Superior temporal gyrus (tissue), 1 donor: ENCODE data around the gene ZNF621.

Source experiments
- DNase-seq: peaks from one replicate; pipeline ENCODE4 v3.0.0-alpha.2; 2016; ENCODE audit errors: extremely low spot score

ZNF621 gene

DNA sequence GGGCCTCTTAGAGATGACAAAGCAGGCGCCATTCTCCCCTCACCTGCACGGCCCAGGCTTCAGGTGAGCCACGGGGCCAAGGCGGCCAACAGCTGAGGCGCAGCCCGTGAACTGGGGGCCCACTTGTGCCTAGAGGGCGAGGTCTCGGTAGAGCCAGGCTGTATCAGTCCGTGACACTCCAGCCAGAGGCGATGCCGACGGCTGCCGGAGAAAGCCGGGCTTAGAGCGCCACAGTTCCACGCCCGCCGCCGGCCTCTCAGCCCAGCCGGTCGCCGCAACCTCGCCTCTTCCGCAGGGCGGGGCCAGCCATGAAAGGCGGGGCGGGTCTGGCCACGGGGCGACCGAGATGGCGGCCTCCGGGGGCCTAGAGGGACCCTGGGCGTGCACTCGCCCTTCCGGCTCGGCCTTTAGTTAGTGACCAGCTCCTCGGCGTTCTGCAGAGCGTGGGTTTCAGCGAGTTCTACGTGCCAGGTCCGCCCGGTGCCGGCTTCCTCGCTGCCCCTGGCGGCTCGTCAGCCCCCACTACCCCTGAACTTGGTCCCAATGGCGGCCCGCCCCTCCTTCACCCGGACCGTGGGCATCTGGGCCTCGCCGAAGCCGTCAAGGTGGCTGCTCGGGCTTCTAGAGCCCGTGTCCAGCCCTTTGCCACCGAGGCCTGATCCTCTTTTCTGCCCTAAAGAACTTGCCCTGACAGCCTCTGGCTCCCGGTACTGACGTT lies at the start of gene ZNF621:
TSS of gene ZNF621 (plus strand) at position 393 of the 718 bp plus-strand sequence. CDS start 881 bp downstream, outside the sequence.
- DNase-seq = peak; percentile 89

DNA sequence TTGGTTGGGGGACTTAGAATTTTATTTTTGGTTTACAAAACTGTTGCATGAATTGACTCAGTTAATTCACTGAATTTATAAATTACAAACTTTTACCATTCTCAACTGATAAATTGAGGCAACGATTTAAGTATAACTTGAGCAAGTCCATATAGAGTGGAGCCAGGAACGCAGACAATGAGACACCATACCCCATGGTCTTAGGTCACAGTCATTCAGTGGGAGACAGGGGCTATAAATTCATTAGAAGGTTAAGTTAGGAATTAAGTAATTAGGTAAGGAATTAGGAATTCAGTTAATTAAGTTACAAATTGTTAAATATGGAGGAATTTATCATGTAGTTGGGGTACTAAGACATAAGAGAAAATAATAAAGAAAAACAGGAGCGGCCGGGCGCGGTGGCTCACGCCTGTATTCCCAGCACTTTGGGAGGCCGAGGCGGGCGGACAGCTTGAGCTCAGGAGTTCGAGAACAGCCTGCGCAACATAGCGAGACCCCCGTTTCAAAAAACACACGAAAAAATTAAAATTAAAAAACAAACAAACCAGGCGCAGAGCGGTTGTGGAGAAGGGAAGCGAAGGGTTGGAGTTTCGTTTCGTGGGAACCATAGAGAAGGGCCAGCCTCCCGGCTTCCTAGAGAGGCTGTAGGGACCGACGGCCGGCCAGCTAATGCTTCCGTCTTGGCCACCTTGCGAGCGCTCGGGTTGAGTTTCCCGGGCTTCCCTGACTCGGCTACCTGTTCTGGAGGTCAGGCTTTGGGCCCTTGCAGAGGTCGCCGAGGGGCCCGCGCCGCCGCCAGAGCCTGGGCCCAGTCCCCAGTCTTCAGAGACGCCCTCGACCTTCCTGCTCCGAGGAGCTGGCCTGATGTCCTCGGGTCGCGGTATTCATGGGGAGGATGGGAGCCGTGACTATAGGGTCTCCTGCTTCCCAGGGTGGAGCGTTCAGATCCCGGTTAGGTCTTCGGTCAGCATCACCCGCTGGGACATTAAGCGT lies 48.0 kb upstream of the ZNF621 start, which contains the start of gene ZNF619:
TSS of gene ZNF619 (plus strand) at position 645 of the 993 bp plus-strand sequence. CDS start 858 bp downstream, outside the sequence.
- DNase-seq = peak; percentile 83

GRCh38 chr3:40477666-40478065 lies 47.1 kb upstream of the ZNF621 start:
- DNase-seq = peak; percentile 33

DNA sequence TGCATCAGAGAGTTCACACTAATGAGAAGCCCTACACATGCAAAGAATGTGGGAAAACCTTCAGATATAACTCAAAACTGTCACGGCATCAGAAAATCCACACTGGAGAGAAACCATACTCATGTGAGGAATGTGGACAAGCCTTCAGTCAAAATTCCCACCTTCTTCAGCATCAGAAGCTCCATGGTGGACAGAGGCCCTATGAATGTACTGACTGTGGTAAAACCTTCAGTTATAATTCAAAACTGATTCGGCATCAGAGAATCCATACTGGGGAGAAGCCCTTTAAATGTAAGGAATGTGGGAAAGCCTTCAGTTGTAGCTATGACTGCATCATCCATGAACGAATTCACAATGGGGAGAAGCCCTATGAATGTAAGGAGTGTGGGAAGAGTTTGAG lies 37.6 kb upstream of the ZNF621 start:
- DNase-seq = no peak

DNA sequence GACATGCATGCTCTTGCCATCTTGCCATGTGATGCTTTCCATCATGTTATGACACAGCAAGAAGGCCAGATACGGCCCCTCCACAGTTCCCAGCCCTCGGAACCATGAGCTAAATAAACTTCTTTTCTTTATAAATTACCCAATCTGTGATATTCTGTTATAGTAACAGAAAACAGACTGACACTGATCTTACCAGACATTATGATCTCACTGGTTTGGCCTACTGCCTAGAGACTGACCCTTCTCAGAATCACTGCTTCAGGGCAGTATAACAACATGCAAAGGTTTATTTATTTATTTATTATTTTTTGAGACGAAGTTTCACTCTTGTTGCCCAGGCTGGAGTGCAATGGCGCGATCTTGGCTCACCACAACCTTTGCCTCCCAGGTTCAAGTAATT lies 33.8 kb upstream of the ZNF621 start:
- no peak for DNase-seq

DNA sequence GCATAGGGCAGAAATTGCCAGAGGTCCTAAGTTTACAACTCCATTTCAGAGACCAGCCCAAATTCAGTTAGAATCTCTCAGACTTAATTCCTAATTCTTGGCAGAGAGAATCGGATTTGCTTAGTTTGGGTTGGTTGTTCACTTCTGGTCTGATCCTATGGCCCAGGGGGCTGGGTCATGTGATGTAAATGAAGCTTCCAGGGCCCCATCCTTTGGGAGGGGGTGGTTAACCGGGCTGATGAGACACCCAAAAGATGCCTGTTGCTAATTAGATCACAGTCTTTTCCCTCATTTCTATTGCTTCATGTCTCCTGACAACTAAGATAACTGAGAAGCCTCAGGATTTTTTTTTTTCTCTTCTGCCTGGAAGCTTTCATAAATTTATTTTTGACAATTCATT lies 30.1 kb upstream of the ZNF621 start:
- no peak for DNase-seq

GRCh38 chr3:40497288-40497687 lies 27.5 kb upstream of the ZNF621 start:
- DNase-seq = no peak

DNA sequence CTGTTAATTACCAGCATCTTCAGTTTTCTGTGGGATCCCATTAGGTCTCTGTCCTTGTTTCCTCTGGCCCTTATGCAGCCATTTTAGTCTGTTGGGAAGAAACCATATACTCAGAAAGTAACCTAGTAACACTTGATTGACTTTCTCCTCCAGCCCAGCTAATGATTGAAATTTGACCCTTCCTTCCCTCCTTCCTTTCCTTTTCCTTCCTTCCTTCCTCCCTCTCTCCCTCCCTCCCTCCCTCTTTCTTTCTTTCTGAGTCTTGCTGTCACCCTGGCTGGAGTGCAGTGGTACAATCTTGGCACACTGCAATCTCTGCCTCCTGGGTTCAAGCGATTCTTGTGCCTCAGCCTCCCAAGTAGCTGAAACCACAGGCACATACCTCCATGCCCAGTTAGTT lies 24.8 kb upstream of the ZNF621 start:
- no peak for DNase-seq

GRCh38 chr3:40502034-40502433 lies 22.7 kb upstream of the ZNF621 start:
- DNase-seq = no peak

DNA sequence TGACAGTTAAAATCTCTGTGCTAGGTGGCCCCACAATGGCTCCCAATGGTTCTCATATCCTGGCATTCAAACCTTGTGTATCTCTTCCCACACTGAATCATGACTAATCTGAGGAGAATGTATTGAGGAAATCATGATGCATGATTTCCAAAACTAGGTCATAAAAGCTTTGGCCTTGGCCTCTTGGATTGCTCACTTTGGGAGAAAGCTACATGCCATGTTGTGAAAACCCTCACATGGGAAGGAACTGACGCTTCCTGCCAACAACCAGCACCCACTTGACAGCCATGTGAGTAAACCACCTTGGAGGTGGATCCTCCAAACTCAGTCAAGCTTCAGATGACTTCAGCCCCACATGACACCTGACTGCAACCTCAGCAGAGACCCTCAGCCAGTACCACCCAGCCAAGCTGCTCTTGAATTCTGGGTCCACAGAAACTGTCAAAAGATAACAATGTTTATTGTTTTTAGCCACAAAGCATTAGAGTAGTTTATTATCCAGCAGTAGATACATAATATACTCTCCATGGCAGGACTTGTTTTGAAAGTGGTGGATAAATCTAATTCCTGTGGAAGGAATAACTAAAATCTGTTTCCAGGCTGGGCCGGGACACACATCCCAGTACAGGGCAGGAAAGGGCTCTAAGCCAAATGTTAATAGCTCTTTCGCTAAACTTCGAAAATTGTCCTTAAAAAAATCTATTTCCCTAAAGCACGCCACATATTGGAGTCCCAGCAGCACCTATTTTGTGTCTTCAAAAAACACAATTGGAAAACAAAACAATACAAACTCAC lies 19.9 kb upstream of the ZNF621 start:
- no peak for DNase-seq

DNA sequence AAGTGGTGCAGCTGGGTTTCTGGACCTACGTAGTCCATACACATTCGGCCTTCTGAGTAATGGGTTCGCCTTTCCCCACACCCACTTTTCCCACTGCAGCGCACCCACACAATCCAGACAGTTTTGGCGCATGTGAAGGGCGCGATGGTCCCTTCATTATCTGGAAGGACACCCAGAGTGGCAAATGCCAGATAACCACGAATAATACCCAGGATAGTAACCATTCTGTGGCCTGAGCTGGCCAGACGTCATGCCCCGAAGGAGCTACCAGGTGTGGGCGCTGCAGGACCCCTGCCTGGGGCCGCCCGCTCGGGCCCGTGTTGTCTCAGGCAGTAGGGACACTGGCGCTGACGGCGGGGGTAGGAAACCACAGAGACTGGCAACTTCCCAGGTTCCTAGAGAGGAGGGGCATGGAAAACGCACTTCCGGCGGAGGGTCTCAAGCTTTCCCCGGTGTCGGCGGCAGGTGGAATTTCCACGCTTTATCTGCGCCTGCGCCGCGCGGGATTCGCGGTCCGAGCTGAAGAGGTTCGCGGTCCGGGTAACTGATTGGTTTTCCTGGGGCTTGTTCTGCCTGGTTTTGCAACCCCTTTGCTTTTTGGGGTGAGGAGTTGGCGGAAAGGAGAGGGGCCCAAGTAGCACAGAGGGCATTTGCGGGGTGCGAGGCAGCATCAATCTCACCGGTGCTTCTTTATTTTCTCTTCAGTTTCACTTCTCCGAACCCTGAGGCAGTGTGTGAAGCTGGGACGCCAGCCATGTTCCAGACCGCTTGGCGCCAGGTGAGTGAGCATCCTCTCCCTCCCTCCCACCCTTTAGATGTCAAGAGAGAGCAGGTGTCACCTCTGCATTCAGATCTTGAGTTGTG lies 18.9 kb upstream of the ZNF621 start, which contains the start of gene ZNF620:
TSS of gene ZNF620 (plus strand) at position 441 of the 864 bp plus-strand sequence. CDS start at position 755, 314 bp downstream.
- peak; percentile 86 for DNase-seq

DNA sequence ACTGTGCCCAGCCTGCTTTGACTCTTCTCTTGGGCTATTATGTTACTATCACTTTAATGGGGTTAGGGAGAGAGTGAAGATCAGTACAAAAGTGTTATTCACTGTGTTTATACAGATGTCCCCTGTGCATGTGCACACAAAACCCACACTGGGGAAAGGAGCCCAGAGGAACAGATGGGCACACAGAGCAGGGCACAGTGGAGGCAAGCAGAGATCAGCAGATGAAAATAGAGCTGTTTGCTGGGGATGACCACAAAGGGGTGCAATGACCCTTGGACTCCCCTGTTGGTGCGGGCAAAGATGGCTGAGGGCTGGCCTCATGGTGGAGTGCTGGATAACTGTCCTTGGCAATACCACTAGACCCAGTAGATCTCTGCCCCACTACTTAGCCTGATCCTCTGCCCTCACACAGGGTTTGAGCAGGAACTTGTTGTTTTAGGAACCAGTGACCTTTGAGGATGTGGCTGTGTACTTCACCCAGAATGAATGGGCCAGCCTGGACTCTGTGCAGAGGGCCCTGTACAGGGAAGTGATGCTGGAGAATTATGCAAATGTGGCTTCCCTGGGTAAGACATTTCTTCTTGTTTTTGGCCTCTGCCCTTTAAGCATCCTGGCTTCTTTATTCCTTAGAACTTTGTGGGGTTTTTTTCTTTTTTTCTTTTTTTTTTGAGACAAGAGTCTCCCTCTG lies 13.6 kb upstream of the ZNF621 start:
- no peak for DNase-seq

GRCh38 chr3:40516201-40516600 lies 8.6 kb upstream of the ZNF621 start:
- no peak for DNase-seq

DNA sequence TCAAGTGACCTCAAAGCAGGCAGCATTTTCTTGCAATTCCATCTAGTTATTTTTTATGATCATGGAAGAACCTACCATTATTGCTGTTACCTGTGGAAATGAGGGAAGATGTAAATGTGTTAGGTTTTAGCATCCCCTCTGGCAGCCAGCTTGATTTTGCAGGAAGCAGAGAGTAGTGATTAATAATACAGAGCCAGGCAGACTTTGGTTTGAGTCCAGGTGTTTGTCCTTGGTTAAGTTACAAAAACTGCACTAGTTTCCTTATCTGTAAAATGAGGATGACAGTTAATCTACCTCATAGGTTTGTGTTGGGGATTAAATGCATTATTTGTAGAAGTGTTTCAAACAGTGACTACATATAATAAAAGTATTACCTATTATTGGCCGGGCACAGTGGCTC lies 6.7 kb upstream of the ZNF621 start:
- DNase-seq = no peak

DNA sequence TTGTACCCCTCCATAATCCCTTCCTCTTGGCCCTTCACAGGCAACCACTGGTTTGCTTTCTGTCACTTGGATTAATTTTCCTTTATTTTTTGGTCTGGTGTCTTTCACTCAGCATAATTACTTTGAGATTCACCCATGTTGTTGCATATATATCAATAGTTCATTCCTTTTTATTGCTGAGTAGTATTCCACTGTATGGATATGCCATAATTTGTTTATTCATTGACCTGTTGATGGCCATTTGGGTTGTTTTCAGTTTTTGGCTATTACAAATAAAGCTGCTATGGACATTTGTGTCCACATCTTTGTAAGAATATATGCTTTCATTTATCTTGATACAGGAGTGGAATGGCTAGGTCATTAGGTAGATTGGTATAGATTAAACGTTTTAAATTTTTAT lies 5.9 kb upstream of the ZNF621 start:
- DNase-seq = no peak

DNA sequence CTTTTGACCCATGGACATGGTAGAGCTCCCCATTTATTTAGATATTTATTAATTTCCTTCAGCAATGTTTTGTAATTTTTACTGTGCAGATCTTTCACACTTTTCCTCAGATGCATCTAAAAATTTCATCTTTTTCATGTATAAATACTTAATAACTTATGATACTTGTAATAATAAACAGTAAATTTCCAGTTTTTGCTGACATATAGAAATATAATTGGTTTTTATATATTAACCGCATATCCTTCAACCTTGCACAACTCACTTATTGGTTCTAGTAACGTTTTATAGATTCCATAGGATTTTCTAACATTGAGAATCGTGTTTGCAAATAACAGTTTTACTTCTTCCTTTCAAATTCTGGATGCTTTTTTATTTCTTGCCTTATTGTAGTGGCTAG lies 3.5 kb upstream of the ZNF621 start:
- DNase-seq = no peak

DNA sequence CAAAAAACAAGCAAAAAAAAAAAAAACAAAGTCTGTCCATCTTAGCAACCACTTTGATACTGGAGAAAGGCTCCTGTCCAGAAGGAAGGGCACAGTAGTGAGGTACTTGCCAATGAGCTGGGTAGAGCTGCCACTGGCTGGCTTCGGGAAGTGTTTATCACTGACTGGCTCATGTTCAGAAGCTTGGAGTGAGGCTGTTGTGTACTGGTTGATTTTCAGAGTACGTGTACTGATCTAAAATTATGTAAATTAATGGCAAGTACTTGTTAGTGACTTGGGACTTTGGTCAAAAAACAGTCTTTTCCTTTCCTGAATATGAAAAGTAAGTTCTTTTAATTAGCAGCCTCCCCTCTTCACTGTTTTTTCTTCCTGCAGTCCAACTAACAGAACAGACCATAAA lies 979 bp upstream of the ZNF621 start:
- peak; percentile 51 for DNase-seq

GRCh38 chr3:40524222-40524567 lies 565 bp upstream of the ZNF621 start:
- DNase-seq = peak; percentile 61

GRCh38 chr3:40528426-40528825 lies 3.7 kb downstream of the ZNF621 start:
- DNase-seq = peak; percentile 41

DNA sequence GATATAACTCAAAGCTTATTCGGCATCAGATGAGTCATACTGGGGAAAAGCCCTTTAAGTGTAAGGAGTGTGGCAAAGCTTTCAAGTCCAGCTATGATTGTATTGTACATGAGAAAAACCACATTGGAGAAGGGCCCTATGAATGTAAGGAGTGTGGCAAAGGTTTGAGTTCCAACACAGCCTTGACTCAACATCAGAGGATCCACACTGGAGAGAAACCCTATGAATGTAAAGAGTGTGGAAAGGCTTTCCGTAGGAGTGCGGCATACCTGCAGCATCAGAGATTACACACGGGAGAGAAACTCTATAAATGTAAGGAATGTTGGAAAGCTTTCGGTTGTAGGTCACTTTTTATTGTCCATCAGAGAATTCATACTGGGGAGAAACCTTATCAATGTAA lies 7.5 kb downstream of the ZNF621 start:
- DNase-seq = no peak
